GM18907 (cell line): ENCODE results near the gene VAT1L.

Experiments
- ATAC-seq: cut with Tn5 transposase; IDR thresholded peaks from one replicate; pipeline ENCODE4 v1.9.1; 2021; ENCODE audit warnings: mild to moderate bottlenecking, moderate library complexity; ENCODE audit not compliant: unreplicated experiment

Gene VAT1L

DNA sequence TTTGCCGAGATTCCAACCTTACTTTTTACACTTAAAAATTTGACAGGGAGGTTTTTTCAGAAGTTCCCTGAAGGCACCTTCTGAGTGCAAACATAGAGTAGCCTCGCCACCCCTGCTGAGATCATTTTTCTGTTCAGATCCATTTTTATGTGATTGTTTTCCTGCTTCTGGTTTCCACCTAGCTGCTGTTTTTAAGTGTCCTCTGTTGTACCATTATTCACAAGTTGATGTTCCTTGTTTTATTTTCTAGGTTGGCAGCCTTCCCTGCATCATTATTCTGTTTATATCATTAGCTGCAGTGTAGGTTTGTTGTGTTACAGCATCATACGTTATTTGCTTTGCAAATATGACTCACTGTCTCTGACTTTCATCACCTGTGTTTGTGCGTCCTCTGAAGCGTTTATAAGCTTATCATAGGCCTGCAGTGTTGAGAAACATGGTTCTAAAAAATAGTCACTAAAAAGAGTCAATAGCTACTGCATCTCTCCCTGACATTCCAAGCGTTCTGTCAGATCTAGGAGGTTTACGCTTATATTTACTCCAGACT, 117.1 kb downstream of the VAT1L start:
- ATAC-seq = no peak

DNA sequence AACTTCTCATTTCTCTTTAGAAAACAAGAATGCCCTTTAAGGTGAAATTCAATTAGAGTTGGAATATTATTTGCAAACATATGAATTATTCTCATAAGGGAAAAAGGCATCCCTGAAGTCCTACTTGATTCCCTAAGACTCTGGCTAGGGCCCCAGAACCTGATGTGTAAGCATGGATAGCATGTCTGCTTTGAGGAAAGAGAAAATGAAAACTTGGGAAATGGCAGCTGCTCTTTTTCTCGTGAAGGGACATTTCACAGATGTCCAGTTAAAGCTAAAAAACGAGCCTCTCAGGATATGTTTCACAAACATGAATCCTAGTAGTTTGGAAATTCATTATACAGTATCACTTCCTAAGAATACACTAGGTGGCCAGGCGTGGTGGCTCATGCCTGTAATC, 121.7 kb downstream of the VAT1L start:
- ATAC-seq = no peak

DNA sequence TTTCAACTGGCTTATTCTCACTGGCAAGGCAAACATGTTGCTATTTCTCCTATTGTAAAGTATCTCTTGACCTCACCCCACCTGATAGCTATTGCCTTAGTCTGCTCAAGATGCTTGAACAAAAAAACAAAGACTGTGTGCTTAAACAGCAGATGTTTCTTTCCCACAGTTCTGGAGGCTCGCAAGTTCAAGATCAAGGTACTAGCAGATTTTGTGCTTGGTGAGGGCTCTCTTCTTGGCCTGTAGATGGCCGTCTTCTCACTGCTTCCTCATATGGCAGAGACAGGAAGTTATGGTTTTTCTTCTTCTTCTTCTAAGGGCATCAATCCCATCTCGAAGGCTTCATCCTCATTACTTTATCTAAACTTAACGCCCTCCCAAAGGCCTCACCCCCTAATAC, 124.3 kb downstream of the VAT1L start:
- ATAC-seq = no peak

DNA sequence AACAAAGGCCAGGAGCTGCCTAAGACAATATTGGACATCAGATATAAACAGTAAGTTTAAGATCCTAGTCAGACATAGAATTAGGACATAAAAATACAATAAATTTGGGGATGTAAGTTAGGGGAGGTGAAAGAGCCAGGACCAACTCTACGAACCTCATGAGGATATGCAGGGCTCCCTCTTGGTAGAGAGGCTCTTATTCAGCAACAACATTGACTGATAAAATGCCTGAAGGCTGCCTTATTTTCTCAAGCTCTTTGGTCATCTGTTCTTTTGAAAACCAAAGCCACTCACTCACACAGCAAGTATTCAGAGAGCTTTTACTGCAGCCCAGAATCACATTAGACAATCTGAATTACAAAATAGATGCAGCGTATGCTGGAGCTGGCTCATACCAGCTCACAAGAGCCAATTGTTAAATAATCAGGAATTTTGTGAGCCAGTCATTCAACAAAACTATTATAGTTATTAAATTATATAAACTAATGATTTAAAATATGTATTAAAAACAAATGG, 125.4 kb downstream of the VAT1L start:
- ATAC-seq = no peak

DNA sequence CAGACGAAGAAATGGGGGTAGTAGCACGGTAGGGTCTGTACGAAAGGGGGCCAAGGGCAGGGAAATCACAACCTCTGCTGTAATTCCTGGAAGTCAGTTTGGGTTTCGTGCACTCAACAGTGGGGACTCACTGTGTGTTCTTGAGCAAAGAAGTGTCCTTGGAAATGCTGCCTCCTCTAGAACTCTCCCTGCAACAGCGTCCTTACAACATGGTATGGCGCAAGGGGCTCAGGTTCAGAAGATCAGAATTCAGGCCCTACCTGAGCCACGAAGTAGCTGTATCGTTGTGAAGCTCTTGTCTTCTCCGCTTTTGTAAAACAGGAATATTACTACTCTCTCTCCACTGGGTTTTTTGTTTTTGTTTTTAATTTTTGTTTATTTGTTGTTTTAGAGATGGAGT, 127.7 kb downstream of the VAT1L start:
- ATAC-seq = no peak

DNA sequence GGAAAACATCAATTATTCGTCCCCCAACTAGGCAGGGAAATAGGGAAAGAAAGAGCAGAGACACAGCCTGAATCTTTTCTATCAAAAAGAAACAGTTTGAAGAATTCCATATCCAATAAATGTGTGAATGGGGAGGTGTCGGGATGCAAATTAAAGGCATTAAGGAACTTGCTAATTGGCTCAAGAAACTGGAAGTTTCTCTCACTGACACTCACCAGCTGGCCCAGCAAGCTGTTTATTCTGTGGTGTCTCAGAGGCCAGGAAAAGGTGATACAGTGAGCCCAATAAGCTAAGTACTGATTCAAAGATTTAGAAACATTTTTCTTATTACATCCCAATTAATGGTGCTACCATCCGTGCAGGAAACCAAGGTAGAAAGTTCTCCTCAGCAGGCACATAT, 129.6 kb downstream of the VAT1L start:
- ATAC-seq = no peak

DNA sequence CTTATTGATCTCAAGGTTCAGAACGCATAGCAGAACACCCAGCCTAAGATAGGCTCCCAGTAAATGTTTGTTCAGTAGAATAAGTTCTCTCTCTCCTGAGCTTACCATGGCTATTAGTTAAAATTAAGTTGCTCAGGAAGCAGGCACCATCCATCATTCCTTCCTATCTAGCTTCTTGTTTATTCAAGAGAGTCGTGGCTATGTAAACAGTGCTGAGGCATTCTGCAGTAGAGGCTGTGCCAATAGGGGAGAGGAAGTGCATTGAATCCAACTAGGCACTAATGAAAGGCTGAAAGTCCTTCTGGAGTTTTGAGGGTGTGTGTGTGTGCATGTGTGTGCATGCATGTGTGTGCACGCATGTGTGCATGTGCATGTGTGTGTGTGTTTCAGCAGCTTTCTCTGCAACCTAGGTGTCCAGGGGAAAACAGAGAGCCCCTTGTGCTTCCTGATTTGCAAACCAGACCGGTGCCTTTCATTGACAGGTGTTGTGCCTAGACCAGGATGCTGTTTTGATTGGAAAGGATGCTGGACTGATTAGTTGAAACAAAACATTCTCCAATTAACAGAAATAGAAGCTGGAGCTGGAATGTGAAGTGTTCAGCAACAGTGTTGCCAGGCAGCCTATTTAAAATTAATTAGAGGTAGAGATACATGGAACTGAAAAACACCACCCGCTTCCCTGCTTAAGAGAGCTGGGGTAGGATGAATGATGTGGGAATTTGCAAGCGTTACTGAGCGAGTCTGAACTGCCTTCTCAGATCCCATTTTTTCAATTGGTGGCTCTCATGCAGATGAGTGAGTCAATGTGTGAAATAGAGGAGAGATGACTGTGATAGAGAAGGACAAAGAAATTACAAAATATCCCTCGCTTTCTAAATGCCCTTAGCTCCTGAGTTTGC, 130.7 kb downstream of the VAT1L start:
- no peak for ATAC-seq

DNA sequence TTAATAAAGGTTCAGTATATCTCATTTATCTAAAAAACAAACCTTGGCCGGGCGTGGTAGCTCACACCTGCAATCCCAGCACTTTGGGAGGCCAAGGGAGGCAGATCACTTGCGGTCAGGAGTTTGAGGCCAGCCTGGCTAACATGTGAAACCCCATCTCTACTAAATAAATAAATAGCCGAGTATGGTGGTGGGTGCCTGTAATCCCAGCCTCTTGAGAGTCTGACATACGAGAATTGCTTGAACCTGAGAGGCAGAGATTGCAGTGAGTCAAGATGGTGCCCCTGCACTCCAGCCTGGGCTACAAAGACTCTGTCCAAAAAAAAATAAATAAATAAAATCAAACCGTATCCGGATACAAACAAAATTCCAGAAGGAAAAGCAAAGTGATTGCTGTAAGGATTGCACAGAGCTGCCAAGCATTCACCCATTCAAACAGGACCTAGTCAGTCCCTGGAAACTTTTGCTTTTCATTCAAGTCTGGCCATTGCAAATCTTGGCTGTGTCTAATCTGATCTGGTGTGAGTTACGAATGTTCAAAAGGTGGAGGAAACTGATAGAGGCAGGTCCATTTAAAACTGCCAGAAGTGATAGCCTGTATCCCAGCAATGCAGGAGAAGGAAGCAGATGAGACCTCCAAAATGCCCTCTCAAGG, 131.5 kb downstream of the VAT1L start:
- ATAC-seq = no peak

DNA sequence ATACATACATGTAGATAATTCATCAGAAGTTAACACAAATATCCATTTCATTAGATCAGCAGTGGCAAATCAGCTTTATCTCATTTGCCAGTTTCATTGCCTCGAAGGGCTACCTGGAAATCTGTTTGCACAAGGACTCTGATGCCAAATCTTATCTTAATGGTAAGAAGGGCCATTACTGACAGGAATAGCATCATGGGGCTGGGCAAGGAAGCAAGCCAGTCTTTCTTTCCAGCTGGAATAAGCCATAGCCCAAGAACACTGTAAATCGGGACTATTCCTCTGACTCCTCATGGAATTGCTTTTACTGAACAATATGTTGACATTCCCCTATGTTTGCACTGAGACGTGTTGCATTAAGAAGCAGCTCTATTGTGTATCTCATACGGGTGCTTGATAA, 132.6 kb downstream of the VAT1L start:
- ATAC-seq = no peak

DNA sequence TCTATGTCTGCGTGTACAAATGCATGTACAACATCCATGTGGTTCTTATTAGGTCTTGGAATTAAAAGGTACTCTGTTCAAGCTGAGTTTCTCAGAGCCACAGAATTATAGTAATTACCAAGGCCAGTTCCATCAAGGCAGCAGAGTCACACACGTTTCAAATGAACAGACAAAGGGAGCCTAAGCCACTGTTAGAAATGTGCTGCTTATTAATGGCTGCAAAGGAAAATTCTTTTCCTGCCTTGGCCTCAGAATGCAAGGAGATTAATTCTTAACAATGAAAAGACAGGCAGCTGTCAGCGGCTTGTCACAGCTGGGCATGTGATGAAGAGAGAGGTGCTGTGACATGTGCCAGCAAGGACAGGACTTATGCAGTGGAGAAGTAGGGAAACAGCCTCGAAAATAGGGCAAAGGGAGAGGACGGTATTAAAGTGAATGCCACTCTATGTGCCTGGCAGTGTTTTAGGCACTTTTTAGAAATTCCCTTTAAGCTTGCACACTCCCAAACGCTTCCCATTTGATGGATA, 133.9 kb downstream of the VAT1L start:
- ATAC-seq = no peak

DNA sequence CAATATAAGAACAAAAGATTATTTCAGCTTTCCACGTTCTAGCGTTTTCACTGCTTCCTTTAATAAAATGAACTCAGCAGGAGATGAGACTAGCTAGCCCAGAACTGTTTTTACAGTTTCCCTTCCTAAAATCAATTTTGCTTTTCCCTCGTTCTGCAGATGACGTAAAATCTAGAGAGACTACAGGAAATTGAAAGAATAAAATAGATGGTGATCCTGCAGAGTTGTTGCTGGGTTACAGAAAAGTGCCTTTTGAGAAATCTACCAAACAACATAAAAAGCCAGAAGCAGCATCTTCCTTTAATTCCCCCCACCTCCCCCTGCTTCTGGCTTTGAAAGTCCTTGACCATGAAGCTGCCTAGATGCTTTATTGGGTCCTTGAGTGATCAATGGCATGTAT, 137.2 kb downstream of the VAT1L start:
- no peak for ATAC-seq

DNA sequence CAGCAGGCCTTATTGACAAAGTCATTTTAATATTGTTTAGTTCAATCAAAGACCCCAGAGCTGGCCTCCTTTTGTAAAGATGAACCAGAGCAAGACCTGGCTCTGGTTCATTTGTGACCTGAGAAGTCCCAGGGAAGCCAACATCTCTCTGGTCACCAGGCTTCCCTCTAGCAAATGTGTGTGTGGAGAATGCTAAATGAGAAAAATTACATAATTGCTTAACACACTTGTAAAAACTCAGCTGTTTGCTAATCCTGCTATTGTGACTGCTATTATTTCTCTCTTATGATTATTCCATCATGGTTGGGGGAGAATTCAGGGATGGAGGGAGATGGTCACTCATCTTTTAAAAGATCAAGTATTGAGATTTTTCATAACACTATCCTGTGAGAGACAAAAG, 139.7 kb downstream of the VAT1L start:
- ATAC-seq = no peak

DNA sequence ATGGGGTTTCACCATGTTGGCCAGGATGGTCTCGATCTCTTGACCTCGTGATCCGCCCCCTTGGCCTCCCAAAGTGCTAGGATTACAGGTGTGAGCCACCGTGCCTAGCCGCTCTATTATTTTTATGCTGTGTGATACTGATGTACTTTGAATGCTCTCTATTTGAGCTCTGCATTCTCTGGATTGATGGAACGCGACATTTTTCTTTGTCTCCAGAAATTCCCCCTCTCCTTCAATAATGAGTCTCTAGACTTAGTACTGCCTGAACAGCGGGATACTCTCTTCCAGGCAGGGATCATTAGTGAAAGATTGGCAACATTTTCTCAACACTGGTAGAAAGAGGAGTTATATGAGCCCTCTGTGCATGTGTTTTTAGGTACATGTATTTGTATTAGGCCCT, 140.6 kb downstream of the VAT1L start:
- no peak for ATAC-seq

DNA sequence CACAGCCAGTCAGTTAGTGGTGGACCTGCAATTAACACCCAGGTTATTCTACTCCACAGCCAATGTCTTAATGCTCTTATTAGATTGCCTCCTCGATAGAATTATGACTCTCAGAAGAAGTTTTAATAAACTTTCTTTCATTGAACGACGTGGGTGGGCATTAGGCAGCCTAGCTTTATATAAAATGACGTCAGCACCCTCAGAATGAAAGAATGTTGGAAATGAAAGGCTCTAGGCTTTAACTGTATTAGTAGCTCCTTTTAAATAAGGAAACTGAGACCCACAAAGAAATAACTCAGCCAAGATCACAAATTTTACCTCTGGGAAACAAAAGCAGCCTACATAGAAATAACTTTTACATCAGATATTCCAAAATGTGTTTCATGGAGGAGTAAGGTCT, 142.7 kb downstream of the VAT1L start:
- ATAC-seq = no peak

DNA sequence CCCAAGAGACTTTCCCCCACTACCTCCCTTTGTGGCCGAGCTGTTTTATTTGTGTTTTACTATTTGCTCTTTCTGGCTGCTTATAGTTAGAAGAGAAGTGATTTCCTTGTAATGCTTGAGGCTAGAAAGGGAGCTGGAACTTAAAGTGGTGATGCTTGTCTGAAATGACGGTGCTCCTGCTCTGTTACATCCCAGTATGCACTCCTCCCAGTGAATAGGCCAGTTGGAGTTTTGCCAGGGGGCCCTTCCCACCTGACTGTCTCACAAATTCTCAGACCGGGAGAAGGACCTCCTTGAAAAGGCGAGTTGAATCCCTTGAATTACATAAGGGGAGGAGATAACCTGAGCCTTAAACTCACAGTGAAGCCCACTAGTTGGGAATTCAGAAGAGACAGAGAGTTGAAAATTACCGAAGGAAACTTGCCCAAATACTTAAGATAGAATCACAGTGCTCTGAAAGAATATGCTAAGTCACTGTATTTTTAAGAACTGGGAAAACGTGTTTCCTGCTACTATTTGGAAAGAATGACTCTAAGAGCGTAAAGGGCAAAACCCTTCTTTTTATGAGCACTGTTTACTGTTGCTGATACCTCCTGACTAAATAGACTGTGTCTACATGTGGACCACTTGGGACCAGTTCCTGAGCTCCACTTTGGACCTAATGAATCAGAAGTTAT, 149.2 kb downstream of the VAT1L start:
- no peak for ATAC-seq

DNA sequence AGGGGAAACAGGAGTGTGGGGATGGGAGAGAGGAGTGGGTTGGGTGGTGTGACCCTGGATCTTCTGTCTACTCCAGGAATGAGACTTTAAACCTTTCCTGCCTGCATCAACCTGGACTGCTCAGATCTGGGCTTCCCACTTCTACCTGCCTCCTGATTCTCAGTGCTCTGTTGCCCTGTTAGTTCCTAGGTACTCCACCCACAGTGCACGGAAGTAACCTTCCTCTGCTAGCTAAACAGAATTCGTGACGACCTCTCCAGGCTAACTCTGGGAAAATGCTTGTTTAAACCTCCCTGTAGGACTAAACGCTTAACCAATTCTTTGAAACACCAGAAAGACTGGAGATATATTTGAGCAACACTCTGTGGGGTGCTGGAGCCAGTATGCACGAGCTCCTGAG, 150.5 kb downstream of the VAT1L start:
- ATAC-seq = no peak

DNA sequence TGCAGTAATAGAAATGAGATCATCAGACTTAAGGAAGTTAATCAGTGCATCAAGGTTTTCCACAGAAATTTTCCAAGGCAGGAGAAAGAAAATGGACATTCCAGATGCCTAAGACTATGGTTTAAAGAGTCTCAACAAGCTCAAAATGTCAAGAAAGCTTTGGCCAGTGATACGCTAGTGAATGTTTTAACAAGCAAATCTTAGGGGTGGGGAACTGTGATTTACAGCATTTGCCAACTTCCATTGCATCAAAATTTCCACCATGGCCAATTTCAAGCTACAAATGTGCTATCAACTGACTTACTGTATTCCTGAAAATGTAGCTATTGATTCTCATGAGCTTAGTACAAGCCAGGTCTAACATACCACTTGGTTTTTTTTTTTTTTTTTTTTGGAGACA, 151.6 kb downstream of the VAT1L start:
- ATAC-seq = no peak

DNA sequence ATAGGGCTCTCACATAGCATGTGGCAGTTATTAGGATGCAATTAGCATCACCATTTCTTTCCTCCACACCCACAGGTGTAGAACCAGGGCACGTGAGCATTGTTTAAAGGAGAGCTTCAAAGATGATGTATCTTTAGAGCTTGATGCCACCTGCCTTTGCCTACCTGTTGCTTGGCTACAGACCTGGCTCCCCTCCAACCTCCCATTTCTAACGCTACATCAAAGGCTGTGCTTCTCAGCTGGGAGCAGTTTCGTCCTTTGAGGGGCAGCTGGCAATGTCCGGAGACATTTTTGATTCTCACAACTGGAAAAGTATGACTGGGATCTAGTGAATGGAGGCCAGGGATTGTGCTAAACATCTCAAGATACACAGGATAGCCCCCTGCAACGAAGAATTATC, 155.4 kb downstream of the VAT1L start:
- ATAC-seq = no peak

DNA sequence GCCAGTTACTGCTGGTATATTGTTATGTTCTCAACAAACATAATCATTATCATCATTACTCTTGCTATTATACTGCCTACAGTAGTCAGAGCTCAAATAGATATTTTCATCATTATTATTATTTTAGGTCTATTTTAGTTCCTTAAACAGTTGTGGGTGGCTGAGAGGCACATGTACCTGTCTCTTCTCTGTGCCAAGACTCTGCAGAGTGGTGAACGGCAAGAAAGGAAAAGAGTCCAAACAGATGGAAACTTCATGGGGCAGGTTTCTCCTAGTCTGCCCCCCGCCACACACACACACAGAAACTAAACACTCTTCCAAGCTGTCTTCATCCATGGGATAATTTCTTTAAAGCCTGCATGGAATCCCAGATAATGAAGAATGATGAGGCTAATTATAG, 156.3 kb downstream of the VAT1L start:
- ATAC-seq = no peak

DNA sequence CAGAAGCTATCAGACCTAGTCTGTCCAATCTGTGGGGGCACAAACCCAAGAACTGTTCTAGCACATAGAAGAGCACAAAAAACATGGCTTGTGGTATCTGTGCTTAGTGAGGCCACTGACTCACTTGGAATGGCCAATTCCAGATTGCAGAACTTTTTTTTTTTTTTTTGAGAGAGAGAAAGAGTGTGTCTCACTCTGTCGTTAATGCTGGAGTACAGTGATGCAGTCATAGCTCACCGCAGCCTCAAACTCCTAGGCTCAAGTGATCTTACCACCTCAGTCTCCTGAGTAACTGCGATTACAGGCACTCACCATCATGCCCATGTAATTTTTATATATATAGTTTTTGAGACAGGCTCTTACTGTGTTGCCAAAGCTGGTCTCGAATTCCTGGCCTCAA, 156.8 kb downstream of the VAT1L start:
- no peak for ATAC-seq

DNA sequence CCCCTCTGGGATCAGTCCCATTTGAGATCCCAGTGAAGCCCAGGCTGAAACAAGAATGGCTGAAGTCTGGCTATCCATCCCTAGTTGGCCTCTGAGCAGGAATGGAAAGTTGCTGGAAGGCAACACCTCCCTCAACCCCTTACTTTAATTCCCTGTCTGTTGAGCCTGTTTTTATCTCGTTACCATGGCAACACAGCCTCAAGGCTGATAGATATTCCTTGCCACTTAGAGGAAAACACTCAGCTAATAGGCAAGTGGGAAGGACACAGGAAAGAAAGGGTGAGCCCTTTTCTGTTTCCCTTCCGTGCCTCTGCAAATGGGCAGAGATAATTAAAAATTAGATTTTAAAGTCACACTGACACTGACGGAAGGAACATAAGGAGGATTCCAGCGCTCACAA, 158.5 kb downstream of the VAT1L start:
- no peak for ATAC-seq
